CD4-positive, alpha-beta T cell treated with Interleukin-15 for 4 hours (primary cell): ENCODE data around the gene FKBP5.
A peak's percentile ranks its signal among the peaks of the same experiment; 100 is the strongest.
"Not testable (repeated sequence)": the region's sequence is repeated elsewhere in the genome, so short reads cannot be mapped to it uniquely, and the experiment has no call there.

Source experiments
- DNase-seq: peaks from one replicate; pipeline ENCODE4 v3.0.0-alpha.2; 2020; ENCODE audit warnings: low spot score

The FKBP5 gene

DNA sequence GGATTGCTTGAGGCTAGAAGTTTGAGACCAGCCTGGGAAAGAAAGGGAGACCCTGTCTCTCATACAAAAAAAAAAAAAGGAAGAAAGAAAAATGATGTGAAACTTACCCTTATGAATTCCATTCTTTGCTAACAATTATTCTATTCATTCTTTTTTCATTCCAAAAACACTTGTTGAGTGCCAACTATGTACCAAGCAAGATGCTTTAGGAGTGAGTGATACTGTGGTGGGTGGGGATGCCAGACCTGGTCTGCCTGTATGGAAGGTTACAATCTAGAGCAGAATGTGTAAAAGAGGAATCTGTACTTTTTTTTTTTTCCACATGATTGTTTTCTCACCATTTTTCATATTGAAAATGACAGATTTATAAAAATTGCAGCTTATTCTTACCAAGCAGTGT, 102.2 kb downstream of the FKBP5 start:
- no peak for DNase-seq

GRCh38 chr6:35585658-35586057, 103.1 kb downstream of the FKBP5 start:
- no peak for DNase-seq

DNA sequence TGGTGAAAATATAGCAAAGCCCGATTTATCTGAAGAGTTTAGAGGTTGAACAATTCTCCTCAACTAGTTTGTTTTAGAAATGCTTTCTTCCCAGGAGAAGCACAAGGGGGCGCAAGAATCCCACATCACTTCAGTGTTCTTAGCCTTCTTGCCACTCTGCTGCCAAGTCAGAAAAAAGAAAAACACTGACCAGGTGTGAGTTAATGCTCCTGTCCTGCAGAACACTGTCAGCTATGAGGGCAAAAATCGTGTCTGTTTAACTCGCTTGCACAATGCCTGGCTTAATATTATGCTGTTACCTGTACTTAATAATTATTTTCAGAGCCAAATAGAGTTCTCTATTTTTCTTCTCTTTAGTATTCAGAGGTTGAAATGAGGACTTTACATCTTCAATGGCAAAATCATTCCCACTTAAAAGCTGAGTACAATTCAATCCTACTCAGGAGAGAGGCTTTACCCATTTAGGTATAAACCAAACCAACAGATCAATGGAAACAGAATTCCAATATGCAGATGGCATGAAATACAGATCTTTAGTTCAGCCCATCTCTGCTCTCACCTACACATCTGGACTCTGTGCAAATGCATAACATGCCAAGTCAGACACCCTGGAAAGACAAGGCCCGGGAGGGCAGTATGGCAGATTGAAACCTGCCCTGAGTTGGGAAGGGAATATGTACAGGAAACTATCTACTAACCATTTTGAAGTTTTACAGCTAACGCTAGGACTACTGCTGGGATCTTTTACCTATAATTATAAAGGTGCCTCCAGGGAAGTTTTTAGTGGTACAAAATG, 104.6 kb downstream of the FKBP5 start:
- peak; percentile 83 for DNase-seq

GRCh38 chr6:35582315-35582714, 106.4 kb downstream of the FKBP5 start:
- no peak for DNase-seq

DNA sequence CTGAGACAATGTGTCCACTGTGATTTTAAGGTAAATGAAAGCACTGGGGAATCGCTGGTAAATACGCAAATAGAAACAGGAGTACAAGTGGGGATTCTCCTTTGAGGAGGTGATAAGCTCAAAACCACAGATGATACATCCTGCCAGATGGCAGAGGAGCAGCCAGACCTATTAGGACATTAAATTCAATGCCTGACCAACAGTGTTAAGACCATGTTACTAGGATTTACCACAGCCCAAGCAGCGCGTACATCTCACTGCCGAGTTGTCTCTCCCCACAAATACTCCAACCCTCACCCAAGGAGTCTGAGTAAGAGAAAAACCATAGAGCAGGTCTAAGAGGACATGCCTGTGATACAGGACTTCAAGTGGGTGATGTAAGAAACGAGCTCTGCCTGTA, 107.1 kb downstream of the FKBP5 start:
- no peak for DNase-seq

DNA sequence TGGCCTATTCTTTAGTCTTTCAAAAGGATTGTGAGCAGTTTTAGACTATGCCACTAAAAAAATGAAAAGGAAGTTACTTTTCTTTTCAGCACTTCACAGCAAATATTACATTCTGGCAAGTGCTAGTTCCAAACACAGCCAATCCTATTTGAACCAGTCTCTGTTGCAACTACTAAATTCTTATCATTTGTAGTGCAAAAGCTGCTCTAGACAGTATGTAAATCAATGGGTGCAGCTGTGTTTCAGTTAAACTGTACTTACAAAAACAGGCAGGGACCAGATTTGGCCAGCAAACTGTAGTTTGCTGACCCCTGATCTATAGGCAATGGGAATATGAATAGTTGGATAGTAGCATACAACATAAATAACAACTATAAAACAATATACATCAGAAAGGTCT, 107.9 kb downstream of the FKBP5 start:
- no peak for DNase-seq

- DNase-seq: no peak
Observed at GRCh38 chr6:35576682-35577081, 112.0 kb downstream of the FKBP5 start.

DNA sequence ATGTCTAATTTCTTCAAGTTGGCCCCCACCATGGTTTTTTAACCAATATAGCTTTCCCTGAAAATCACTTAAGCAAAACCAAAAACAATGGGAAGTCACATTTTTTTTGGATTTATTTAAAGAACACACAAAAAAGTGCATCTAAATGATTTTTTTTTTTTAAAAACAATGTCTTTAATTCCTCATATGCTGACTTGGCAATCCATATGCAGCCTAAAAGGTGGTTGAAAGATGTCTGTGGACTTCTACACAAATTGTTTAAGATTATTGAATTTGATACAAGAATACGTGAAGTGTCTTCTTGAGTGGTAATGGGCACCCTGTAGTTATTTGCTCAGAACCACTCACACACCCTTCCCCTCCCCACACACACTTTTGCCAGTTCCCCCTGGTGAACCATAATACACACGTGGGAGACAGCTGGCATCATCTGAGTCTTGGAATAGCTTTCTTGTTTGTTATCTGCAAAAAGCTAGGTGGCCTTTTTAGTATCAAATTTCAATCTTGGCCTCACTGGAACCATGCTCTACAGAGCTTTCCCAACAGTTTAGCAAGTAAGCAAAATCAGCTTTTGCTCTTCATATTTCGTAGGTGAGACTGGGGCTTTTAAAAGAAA, 115.1 kb downstream of the FKBP5 start:
- DNase-seq: no peak

DNA sequence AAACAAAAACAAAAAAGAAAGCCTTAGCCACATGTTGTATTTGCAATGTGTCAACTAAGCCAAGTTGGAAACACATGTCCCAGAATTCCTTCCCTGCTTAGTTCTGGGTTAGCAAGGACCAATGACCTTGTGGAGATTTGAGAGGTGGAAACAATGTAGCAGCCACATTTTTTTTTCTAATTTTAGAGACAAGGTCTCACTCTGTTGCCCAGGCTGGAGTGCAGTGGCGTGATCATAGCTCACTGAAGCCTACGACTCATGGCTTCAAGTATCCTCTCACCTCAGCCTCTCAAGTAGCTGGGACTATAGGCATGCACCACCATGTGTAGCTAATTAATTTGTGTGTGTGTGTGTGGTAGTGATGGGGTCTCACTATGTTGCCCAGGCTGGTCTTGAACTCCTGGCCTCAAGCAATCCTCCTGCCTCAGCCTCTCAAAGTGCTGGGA, 117.8 kb downstream of the FKBP5 start:
- not testable (repeated sequence) for DNase-seq

GRCh38 chr6:35569011-35569461, 119.7 kb downstream of the FKBP5 start:
- DNase-seq: peak; percentile 23

- no peak for DNase-seq
Observed at GRCh38 chr6:35566794-35567193, 121.9 kb downstream of the FKBP5 start.

- DNase-seq: no peak
Observed at GRCh38 chr6:35564733-35565132, 124.0 kb downstream of the FKBP5 start.

DNA sequence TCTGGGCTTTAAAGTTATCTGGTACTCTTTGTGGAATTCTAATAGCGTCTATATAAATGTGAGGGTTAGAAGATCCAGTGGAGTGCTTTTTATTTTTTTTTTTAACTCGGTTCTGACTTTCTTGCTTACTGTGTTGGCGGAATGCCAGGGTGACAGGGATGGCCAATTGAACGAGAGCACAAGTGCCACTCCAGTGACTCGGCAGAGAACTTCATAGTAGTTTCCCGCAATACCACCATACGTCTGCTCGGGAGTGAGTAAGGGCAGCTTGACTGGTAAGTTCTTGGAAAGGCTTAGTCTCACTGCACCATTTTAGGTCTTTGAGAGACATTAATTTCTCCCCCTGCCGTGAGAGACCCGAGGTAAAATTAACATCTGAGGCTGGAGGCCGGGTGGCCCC, 126.7 kb downstream of the FKBP5 start:
- DNase-seq: no peak

DNA sequence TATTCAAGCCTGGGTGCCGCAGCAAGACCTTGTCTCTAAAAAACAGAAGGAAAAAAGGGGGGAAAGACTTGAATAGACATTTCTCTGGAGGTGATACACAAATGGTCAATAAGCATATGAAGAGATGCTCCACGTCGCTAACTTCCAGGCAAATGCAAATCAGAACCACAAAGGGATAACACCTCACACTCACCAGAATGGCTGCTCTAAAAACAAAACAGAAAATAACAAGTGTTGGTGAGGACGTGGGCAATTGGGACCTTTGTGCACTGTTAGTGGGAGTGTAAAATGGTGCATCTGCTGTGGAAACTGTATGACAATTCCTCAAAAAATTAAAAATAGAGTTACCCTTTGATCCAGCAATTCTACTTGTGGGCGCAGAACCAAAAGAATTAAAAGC, 127.6 kb downstream of the FKBP5 start:
- DNase-seq: no peak

GRCh38 chr6:35558571-35558970, 130.1 kb downstream of the FKBP5 start:
- DNase-seq: no peak

DNA sequence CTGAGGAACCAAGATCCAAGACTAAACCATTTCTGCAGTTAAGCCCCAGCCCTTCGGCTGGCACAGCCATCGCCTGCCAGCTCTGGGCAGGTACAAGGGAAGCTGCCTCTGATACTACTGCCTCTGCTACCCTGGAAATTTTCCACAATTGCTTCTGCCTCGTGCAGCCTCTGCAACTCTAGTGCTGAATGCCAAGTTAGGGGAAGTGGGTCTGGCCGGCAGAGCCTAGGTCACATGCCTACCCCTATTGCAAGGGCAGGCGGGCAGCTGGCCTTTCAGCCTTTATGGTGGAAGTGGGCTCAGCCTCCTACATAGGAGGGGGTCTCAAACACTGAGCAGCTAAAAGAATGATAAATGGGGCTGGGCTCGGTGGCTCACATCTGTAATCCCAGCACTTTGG, 131.5 kb downstream of the FKBP5 start:
- no peak for DNase-seq

DNA sequence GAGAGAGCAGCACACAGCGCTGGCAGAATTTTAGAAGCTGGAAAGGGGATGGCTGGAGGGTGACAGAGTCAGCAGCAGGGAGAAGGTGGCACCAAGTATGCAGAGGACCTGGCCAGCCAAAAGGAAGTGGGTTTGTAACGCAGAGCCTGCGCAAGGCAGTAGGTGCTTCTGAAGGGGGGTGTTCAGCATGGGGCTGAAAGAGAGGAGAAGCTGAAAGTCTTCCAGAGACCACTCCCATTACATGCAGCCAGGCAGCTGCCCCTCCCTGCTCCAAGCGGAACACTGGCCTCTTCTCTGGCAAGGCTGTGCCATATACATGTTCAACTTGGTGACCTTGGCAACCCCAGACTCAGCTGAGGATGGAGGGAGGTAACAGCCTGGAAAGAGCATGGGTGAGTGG, 133.9 kb downstream of the FKBP5 start:
- DNase-seq: no peak

- no peak for DNase-seq
Observed at GRCh38 chr6:35553315-35553714, 135.4 kb downstream of the FKBP5 start.

DNA sequence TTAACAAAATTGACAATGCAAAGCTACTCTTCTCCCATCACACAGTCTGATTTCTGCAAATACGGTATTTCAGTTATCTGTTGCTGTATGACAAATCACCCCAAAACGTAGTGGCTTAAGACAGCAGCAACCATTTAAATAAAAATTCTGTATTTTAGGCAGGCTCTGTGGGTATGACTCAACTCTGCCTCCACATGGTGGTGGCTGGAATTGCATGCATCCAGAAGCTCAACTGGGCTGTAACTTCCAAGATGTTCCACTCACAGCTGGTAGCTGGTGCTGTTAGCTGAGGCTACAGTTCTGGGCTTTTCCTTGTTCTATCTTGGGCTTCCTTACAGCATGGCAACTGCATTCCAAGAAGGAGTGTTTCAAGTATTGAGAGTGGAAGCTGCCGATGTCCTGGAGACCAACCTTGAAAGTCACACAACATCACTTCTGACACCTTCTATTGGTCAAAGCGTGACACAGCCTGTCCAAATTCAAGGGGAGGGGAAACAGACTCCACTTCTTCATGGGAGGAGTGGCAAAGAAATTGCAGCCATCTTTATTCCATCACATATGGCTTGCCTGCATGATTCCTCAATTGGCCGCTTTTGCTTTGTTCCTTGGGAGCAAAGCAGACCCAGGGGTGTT, 136.3 kb downstream of the FKBP5 start:
- DNase-seq: peak; percentile 67

GRCh38 chr6:35550437-35550836, 138.3 kb downstream of the FKBP5 start:
- DNase-seq: no peak

DNA sequence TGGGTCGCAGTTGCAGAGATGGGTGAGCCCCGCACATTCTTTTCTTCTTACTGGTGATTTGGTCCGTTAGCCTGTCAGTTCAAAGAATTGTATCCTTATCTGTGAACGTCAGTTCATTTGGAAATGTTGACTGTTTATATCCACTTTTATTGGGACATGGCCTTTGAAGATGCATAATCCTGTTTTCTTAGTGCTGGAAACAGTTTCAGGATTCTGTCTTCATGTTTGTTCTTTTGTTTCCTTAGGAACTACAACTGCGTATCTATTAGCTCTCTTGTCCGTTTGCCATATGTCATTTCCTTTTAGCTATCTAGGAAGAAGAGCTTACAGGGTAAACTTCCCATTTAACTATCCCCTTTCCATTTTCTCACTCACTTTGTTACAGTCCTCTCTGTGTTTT, 141.0 kb downstream of the FKBP5 start:
- DNase-seq: no peak

GRCh38 chr6:35544769-35545361, 143.8 kb downstream of the FKBP5 start:
- no peak for DNase-seq
